ENCODE data around the gene ASPSCR1. TPM values are rescaled to one million over a fixed set of nuclear protein-coding genes. Genes with fewer than 3 reads are reported as not detected.
A peak's percentile ranks its signal among the peaks of the same experiment; 100 is the strongest.

ASPSCR1 gene
- total and polyA plus RNA-seq, 2 of the 8 experiments (the other 6 are each of a cell fraction or from before 2014, with no cell fraction given), result 33.3 to 43.7 TPM

DNA sequence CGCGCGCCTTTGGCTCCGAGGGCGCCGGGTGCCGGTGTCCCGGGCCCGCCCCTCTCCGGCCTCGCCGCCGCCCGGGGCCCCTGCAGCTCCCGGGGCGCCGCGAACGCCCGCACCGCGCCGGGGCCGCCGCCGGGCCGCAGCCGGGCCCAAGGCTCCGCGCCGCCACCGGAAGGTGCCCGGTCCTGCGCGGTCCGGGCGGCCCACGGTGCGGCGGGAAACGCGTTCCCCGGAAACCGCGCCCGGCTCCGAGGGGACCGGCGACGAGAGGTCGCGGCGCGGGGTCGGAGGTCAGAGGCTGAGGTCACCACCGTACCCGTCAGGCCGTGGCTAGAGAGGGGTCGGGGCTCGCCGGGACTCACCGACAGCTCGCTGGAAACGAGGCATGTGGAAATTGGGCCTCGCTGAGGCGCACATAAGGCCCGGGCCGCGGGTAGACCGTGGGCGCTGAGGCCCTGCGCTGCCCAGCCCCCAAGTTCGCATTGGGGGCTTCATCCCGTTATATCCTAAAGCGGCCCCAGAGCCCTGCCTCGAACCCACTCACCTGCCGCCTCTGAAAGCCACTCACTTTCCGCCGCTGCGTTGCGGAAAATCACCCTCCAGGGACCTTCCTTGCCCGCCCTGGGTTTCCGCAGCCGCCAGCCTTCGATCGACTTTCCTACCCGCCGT lies 88.3 kb downstream of the ASPSCR1 start, which contains the start of gene DUS1L:
Gene DUS1L (minus strand): TSS at position 167 of the 666 bp plus-strand sequence. CDS start 745 bp downstream, outside the sequence.
- H2BK15ac ChIP-seq (ENCODE audit: low read length), result no peak within 1 kb of the TSS
- no peaks in the 10 kb centered on the region for H3K9me3 ChIP-seq (ENCODE audit: insufficient read depth in 2 of 2, low read depth in 1 of 2, low read length in 1 of 2)
- no peak within 1 kb of the TSS for H3K14ac ChIP-seq (ENCODE audit: insufficient read length)
- peak within 1 kb of the TSS; percentile 90 for H3K18ac ChIP-seq (ENCODE audit: extremely low read depth, low read length)
- H3K56ac ChIP-seq (replicated peaks; ENCODE audit: insufficient read length, low read depth, low read length), result peak within 1 kb of the TSS; percentile 46
- no peak within 1 kb of the TSS for H2AK5ac ChIP-seq (ENCODE audit: low read depth, low read length)
- no peaks in the 10 kb centered on the region for H3K79me2 ChIP-seq (ENCODE audit: control insufficient read depth in 1 of 2, insufficient read depth in 2 of 2, low read length in 2 of 2)
- H4K91ac ChIP-seq (replicated peaks; ENCODE audit: insufficient read length, low read length), result peak within 1 kb of the TSS; percentile 81
- DNase-seq (ENCODE audit: low read depth in 1 of 2, low spot score in 2 of 2) (peak in 1 of 2 experiments; percentile 85), FAIRE-seq (no peak)
- peak within 1 kb of the TSS; percentile 37 to 79 for H3K4me2 ChIP-seq (ENCODE audit: insufficient read depth in 1 of 2, low read depth in 2 of 2, low read length in 2 of 2)
- H4K5ac ChIP-seq (ENCODE audit: insufficient read length, low read depth, low read length), result peak within 1 kb of the TSS; percentile 88
- no peak within 1 kb of the TSS for H3K27ac ChIP-seq (ENCODE audit: low read depth, low read length)
- peaks cover 5% of the 10 kb centered on the region; the same call in 1 of the 2 replicates for H3K79me1 ChIP-seq (ENCODE audit: low read depth, low read length)
- H3K36me3 ChIP-seq (ENCODE audit: control insufficient read depth in 2 of 4, insufficient read depth in 4 of 4, low read length in 3 of 4), result peaks cover 2 to 12% (median 9%) of the 10 kb centered on the region in 4 experiments; a peak in 5 of 8 replicates
- H3K23me2 ChIP-seq (ENCODE audit: low read depth, low read length), result peaks cover 8% of the 10 kb centered on the region; the same call in 1 of the 2 replicates
- H3K4ac ChIP-seq (replicated peaks; ENCODE audit: insufficient read length, low read depth, low read length), result no peak within 1 kb of the TSS
- H2BK12ac ChIP-seq (ENCODE audit: low read depth, low read length), result no peak within 1 kb of the TSS
- peaks cover 0 to 10% (median 5%) of the 10 kb centered on the region in 4 experiments; a peak in 5 of 7 replicates for H3K4me1 ChIP-seq (replicated peaks in 1 of 4; ENCODE audit: control insufficient read depth in 3 of 4, insufficient read depth in 4 of 4, low read length in 3 of 4)
- no peak within 1 kb of the TSS for H2BK5ac ChIP-seq (ENCODE audit: low read depth, low read length)
- H3K4me3 ChIP-seq (ENCODE audit: extremely low read depth in 1 of 4, insufficient read depth in 2 of 4, low read depth in 3 of 4, low read length in 4 of 4), result peak within 1 kb of the TSS; percentile 53 to 93 (median 77)
- peak within 1 kb of the TSS; percentile 74; the same call in 1 of the 2 replicates for H2AFZ ChIP-seq (ENCODE audit: low read length)
- ChIA-PET CTCF (ENCODE audit: partially characterized antibody) (interaction anchor here (0.7 to 4.3 kb wide), 11 partner anchors 10 to 45 kb away, joined by 3 to 21 read pairs (median 3); partner anchors contain the start of genes DCXR, FASN and RAC3), POLR2A (ENCODE audit: partially characterized antibody) (interaction anchor here (0.7 to 16.2 kb wide), 15 partner anchors 10 to 140 kb away, joined by 3 to 161 read pairs (median 4); partner anchors contain the start of genes FASN, GPS1 and RFNG)
- H2BK20ac ChIP-seq (ENCODE audit: low read length), result no peak within 1 kb of the TSS
- H3K9ac ChIP-seq (replicated peaks in 1 of 4; ENCODE audit: extremely low read depth in 1 of 4, low read depth in 3 of 4, low read length in 3 of 4), result peak within 1 kb of the TSS; percentile 4 to 93 (median 58); a peak in 6 of 7 replicates
- 30% methylated on average over 35 of the region's 88 CpGs; no CpG with 5 or more reads in 1 of the 2 experiments for WGBS, 2 experiments (ENCODE audit: extremely low coverage in 1 of 2, insufficient coverage in 1 of 2, insufficient read length in 1 of 2, insufficient replicate concordance in 2 of 2, low coverage in 1 of 2, low lambda C conversion rate in 2 of 2, missing lambda C conversion rate in 1 of 2)
- H3K23ac ChIP-seq (ENCODE audit: insufficient read length), result no peak within 1 kb of the TSS
- H3K27me3 ChIP-seq (replicated peaks in 1 of 4; ENCODE audit: control insufficient read depth in 3 of 4, extremely low read depth in 1 of 4, insufficient read depth in 3 of 4, low read length in 3 of 4), result no peaks in the 10 kb centered on the region
- H4K20me1 ChIP-seq (replicated peaks in 1 of 2; ENCODE audit: control insufficient read depth in 1 of 2, insufficient read depth in 2 of 2, low read length in 2 of 2), result peaks cover 0 to 3% of the 10 kb centered on the region in 2 experiments
- H4K8ac ChIP-seq (ENCODE audit: extremely low read depth, insufficient read depth, low read length), result peak within 1 kb of the TSS; percentile 97
- H2BK120ac ChIP-seq (replicated peaks; ENCODE audit: low read depth, low read length), result no peak within 1 kb of the TSS
- TF ChIP-seq SAP30 (IDR thresholded peaks at IDR 0.05; ENCODE audit: insufficient read depth, insufficient replicate concordance, low read length) (no peak), BRCA1 (IDR thresholded peaks at IDR 0.05; ENCODE audit: low read depth, low read length) (no peak), CEBPB (IDR thresholded peaks at IDR 0.05; ENCODE audit: low read depth, low read length) (no peak; the same call in 1 of the 2 replicates), BCL11A (IDR thresholded peaks at IDR 0.05; ENCODE audit: low read depth in 2 of 2, low read length in 2 of 2) (no peak), SRF (IDR thresholded peaks at IDR 0.05; ENCODE audit: low read depth, low read length) (peak; percentile 62), ZNF274 (IDR thresholded peaks at IDR 0.05; ENCODE audit: borderline replicate concordance, extremely low read depth, low read length) (no peak), JUN (IDR thresholded peaks at IDR 0.05; ENCODE audit: low read depth, low read length) (0 out of 2 replicates have a peak, but pooled peaks have one; percentile 44), SP2 (IDR thresholded peaks at IDR 0.05; ENCODE audit: low read length) (no peak), YY1 (IDR thresholded peaks at IDR 0.05; ENCODE audit: low read depth, low read length) (peak; percentile 65; the same call in 1 of the 2 replicates), EZH2 (IDR thresholded peaks at IDR 0.05; ENCODE audit: low read depth, low read length, severe bottlenecking) (no peak), CTBP2 (IDR thresholded peaks at IDR 0.05; ENCODE audit: borderline replicate concordance, insufficient read depth, insufficient read length, low read length) (peak; percentile 58), TBP (IDR thresholded peaks at IDR 0.05; ENCODE audit: low read depth, low read length) (peak; percentile 85)
